Common myeloid progenitor, CD34-positive (primary cell): ENCODE results near the gene OBSL1.
A peak's percentile ranks its signal among the peaks of the same experiment; 100 is the strongest.

Experiments
- CTCF ChIA-PET: fragments of 350-600 bp; sonication (Branson Sonifier 250); formaldehyde crosslinking; loops from one replicate; lab custom pipeline; 2021; ENCODE audit warnings: antibody characterized with exemption; lab: Charles Lee
- POLR2A ChIA-PET: fragments of 350-600 bp; sonication (Branson Sonifier 250); formaldehyde crosslinking; loops from one replicate; lab custom pipeline; 2021; ENCODE audit warnings: antibody characterized with exemption; lab: Charles Lee
- DNase-seq, 3 donors: peaks; one replicate each; pipeline versions ENCODE4 v3.0.0 to v3.0.0-alpha.2; 2013
- H3K27ac ChIP-seq, 2 experiments: 1 replicate in 1 of 2; 2 replicates in 1 of 2; pipeline ENCODE4 v1.7.0; 2013; ENCODE audit warnings: inconsistent platforms in 2 of 2, low read length in 2 of 2, mild to moderate bottlenecking in 2 of 2, low read depth in 1 of 2, moderate library complexity in 1 of 2; ENCODE audit not compliant: severe bottlenecking in 2 of 2, insufficient read depth in 1 of 2, poor library complexity in 1 of 2
- H3K27me3 ChIP-seq, 5 experiments: replicated peaks in 2 of 5; 1 replicate in 3 of 5; 2 replicates in 2 of 5; pipeline versions ENCODE4 v1.6.1 to v1.7.0; 2013; ENCODE audit warnings: low read length in 4 of 5, mild to moderate bottlenecking in 2 of 5, moderate library complexity in 2 of 5, inconsistent platforms in 1 of 5; ENCODE audit not compliant: insufficient read depth in 5 of 5, control insufficient read depth in 4 of 5
- H3K36me3 ChIP-seq, 4 experiments: 1 replicate in 2 of 4; 2 replicates in 2 of 4; pipeline versions ENCODE4 v1.6.1 to v1.7.0; 2013; ENCODE audit warnings: low read length in 3 of 4, control low read depth in 1 of 4, mild to moderate bottlenecking in 1 of 4; ENCODE audit not compliant: control insufficient read depth in 4 of 4, insufficient read depth in 4 of 4
- H3K4me1 ChIP-seq, 4 experiments: 1 replicate in 3 of 4; 2 replicates in 1 of 4; pipeline versions ENCODE4 v1.6.1 to v1.7.1; 2013; ENCODE audit warnings: low read length in 3 of 4, mild to moderate bottlenecking in 3 of 4, control low read depth in 1 of 4, inconsistent platforms in 1 of 4, moderate library complexity in 1 of 4; ENCODE audit not compliant: control insufficient read depth in 4 of 4, insufficient read depth in 4 of 4; ENCODE audit errors: control extremely low read depth in 1 of 4
- H3K4me3 ChIP-seq, 7 experiments: 1 replicate in 4 of 7; 2 replicates in 3 of 7; pipeline versions ENCODE4 v1.5.1 to v1.7.0; 2013; ENCODE audit warnings: mild to moderate bottlenecking in 7 of 7, low read length in 6 of 7, moderate library complexity in 6 of 7, inconsistent platforms in 2 of 7, low read depth in 2 of 7, control low read depth in 1 of 7; ENCODE audit not compliant: insufficient read depth in 4 of 7, control insufficient read depth in 1 of 7; ENCODE audit errors: extremely low read depth in 1 of 7
- H3K9me3 ChIP-seq, 5 experiments: 1 replicate in 4 of 5; 2 replicates in 1 of 5; pipeline versions ENCODE4 v1.6.1 to v1.7.1; 2013; ENCODE audit warnings: low read length in 4 of 5, mild to moderate bottlenecking in 2 of 5, inconsistent platforms in 1 of 5, low read depth in 1 of 5, moderate library complexity in 1 of 5; ENCODE audit not compliant: control insufficient read depth in 4 of 5, insufficient read depth in 2 of 5; ENCODE audit errors: control extremely low read depth in 1 of 5
- WGBS: methylation state at CpG from one replicate; pipeline ENCODE4 v1.1.5; 2013; ENCODE audit not compliant: insufficient coverage; 5-methylcytosine and 5-hydroxymethylcytosine counted together

Gene OBSL1

GRCh38 chr2:219514836-219515235 is 56.5 kb downstream of the OBSL1 start:
- DNase-seq = no peak
- Histone ChIP-seq H3K4me3 (peak overlapping the region in 1 of 7 experiments; percentile 46), H3K27ac (no peak overlapping the region), H3K27me3 (peaks cover 0 to 90% (median 30%) of the 10 kb centered on the region in 5 experiments), H3K4me1 (peaks cover 0 to 47% (median 36%) of the 10 kb centered on the region in 4 experiments), H3K9me3 (no peaks in the 10 kb centered on the region), H3K36me3 (no peaks in the 10 kb centered on the region)
- ChIA-PET POLR2A (interaction anchor here (0.5 kb wide), 1 partner anchor 9 kb away, joined by 4 read pairs; no protein-coding TSS in a partner anchor), CTCF (interaction anchor here (1.1 to 60.5 kb wide), 4 partner anchors 10 to 112 kb away, joined by 3 to 1724 read pairs (median 866); partner anchors contain the start of genes ASIC4, CHPF, GMPPA and TMEM198)
- WGBS = 95% methylated on average over 21 of the region's 21 CpGs

GRCh38 chr2:219514196-219514761 is 57.1 kb downstream of the OBSL1 start, which contains the start of gene ASIC4:
TSS of gene ASIC4 (plus strand) at chr2:219514482. CDS start at chr2:219514725, 243 bp downstream.
- Histone ChIP-seq H3K4me3 (peak within 1 kb of the TSS in 5 of 7 experiments; percentile 5 to 46 (median 36)), H3K36me3 (no peaks in the 10 kb centered on the region), H3K27ac (no peak within 1 kb of the TSS), H3K27me3 (peaks cover 0 to 88% (median 30%) of the 10 kb centered on the region in 5 experiments), H3K4me1 (peaks cover 0 to 53% (median 41%) of the 10 kb centered on the region in 4 experiments), H3K9me3 (no peaks in the 10 kb centered on the region)
- WGBS = 8% methylated on average over 16 of the region's 31 CpGs
- peak; percentile 81 to 96 (median 90) for DNase-seq
- ChIA-PET POLR2A (interaction anchor here (0.5 kb wide), 1 partner anchor 9 kb away, joined by 4 read pairs; no protein-coding TSS in a partner anchor), CTCF (interaction anchor here (2.6 to 60.5 kb wide), 3 partner anchors 10 to 111 kb away, joined by 7 to 1724 read pairs (median 1724); partner anchors contain the start of genes ASIC4, CHPF, GMPPA and TMEM198)

GRCh38 chr2:219513787-219514186 is 57.6 kb downstream of the OBSL1 start:
- H3K36me3 ChIP-seq = no peaks in the 10 kb centered on the region
- peak overlapping the region in 4 of 7 experiments; percentile 15 to 42 (median 34) for H3K4me3 ChIP-seq
- peak in 2 of 3 donors; percentile 28 to 40 for DNase-seq
- peaks cover 0 to 86% (median 30%) of the 10 kb centered on the region in 5 experiments for H3K27me3 ChIP-seq
- 0% methylated on average over 3 of the region's 4 CpGs for WGBS
- CTCF ChIA-PET = interaction anchor here (2.6 to 60.5 kb wide), 3 partner anchors 11 to 111 kb away, joined by 7 to 1724 read pairs (median 1724); partner anchors contain the start of genes ASIC4, CHPF, GMPPA and TMEM198
- POLR2A ChIA-PET = no interaction called here
- H3K4me1 ChIP-seq = peaks cover 0 to 57% (median 46%) of the 10 kb centered on the region in 4 experiments
- no peak overlapping the region for H3K27ac ChIP-seq
- no peaks in the 10 kb centered on the region for H3K9me3 ChIP-seq

- no peaks in the 10 kb centered on the region for H3K36me3 ChIP-seq
- CTCF ChIA-PET = interaction anchor here (2.6 to 60.5 kb wide), 3 partner anchors 12 to 110 kb away, joined by 7 to 1724 read pairs (median 1724); partner anchors contain the start of genes ASIC4, CHPF, GMPPA and TMEM198
- peaks cover 0 to 57% (median 47%) of the 10 kb centered on the region in 4 experiments for H3K4me1 ChIP-seq
- no peak overlapping the region for H3K27ac ChIP-seq
- DNase-seq = no peak
- peaks cover 0 to 84% (median 30%) of the 10 kb centered on the region in 5 experiments for H3K27me3 ChIP-seq
- 15% methylated on average over 12 of the region's 16 CpGs for WGBS
- POLR2A ChIA-PET = no interaction called here
- no peak overlapping the region for H3K4me3 ChIP-seq
- H3K9me3 ChIP-seq = no peaks in the 10 kb centered on the region
These were observed 58.7 kb downstream of the OBSL1 start for GRCh38 chr2:219512524-219513216.

- H3K36me3 ChIP-seq = peaks cover 0 to 3% (median under 1%) of the 10 kb centered on the region in 4 experiments
- H3K9me3 ChIP-seq = no peaks in the 10 kb centered on the region
- H3K4me1 ChIP-seq = peaks cover 0 to 50% (median 46%) of the 10 kb centered on the region in 4 experiments
- no peak for DNase-seq
- H3K27ac ChIP-seq = no peak overlapping the region
- CTCF ChIA-PET = interaction anchor here (0.7 to 60.5 kb wide), 5 partner anchors 13 to 105 kb away, joined by 3 to 1724 read pairs (median 4); partner anchors contain the start of genes ASIC4, CHPF, GMPPA and TMEM198
- WGBS = 8% methylated on average over 6 of the region's 15 CpGs
- peaks cover 0 to 76% (median 25%) of the 10 kb centered on the region in 5 experiments for H3K27me3 ChIP-seq
- POLR2A ChIA-PET = no interaction called here
- no peak overlapping the region for H3K4me3 ChIP-seq
These were observed 59.6 kb downstream of the OBSL1 start for GRCh38 chr2:219511547-219512325.

DNA sequence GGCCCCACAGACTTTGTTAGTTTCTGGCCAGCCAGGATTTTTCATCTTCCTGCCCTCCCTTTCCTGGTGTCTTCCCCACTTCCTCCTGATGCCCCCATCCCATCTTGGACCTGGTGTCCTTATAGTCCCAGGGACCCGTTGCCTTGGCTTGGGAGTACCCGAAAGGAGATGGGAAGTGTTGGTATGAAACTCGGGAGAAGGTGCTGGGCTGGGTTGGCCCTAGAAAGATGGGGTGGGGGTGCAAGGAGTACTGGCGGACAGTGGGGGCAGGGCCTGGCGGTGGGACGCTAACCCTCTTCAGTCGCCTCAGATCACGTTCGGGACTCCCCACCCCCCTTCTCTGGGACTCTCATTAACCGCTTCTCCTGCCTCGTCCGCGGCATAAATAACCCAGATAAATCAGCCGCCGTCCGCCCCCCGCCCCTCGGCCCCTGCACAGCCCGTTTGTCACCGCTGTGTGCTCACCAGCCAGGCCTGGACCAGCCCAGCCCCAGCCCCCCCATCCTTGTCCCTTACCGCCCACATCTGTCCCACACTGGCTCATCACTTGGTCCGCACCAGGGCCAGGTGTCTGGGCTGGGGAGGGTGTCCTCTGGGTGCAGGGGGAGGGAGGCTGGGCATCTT is 60.7 kb downstream of the OBSL1 start:
- 14% methylated on average over 4 of the region's 22 CpGs for WGBS
- no peak overlapping the region for H3K27ac ChIP-seq
- H3K27me3 ChIP-seq = peaks cover 0 to 64% (median 20%) of the 10 kb centered on the region in 5 experiments
- H3K36me3 ChIP-seq = peaks cover 0 to 11% (median 5%) of the 10 kb centered on the region in 4 experiments
- POLR2A ChIA-PET = interaction anchor here (0.6 to 1.2 kb wide), 3 partner anchors 12 to 24 kb away, joined by 3 to 4 read pairs (median 4); partner anchors contain the start of gene GMPPA
- H3K4me3 ChIP-seq = peak overlapping the region in 3 of 7 experiments; percentile 6 to 65 (median 46)
- no peaks in the 10 kb centered on the region for H3K9me3 ChIP-seq
- peaks cover 0 to 49% (median 46%) of the 10 kb centered on the region in 4 experiments for H3K4me1 ChIP-seq
- CTCF ChIA-PET = interaction anchor here (0.8 to 60.5 kb wide), 6 partner anchors 14 to 107 kb away, joined by 3 to 1724 read pairs (median 5); partner anchors contain the start of genes ASIC4, CHPF, GMPPA and TMEM198
- DNase-seq = no peak
